ENCODE data around the gene GINS2. TPM values are rescaled to one million over a fixed set of nuclear protein-coding genes. Genes with fewer than 3 reads are reported as not detected.

Gene GINS2
- polyA plus RNA-seq, 1 of the 3 experiments (the other 2 are of a cell fraction) = 9.0 TPM

- Histone ChIP-seq H2AFZ (ENCODE audit: low read depth) (no peak overlapping the region), H4K20me1 (ENCODE audit: insufficient read depth) (no peaks in the 10 kb centered on the region), H3K4me1 (ENCODE audit: control insufficient read depth in 1 of 2, insufficient read depth in 2 of 2, low read depth in 1 of 2, low read length in 1 of 2) (peaks cover 0 to 11% of the 10 kb centered on the region in 2 experiments; a peak in 1 of 4 replicates), H3K9me2 (no peaks in the 10 kb centered on the region), H3F3A (replicated peaks; ENCODE audit: insufficient read depth) (peaks cover 6% of the 10 kb centered on the region), H3K36me3 (replicated peaks in 1 of 2; ENCODE audit: control insufficient read depth in 1 of 2, insufficient read depth in 2 of 2, low read length in 1 of 2) (peaks cover 15 to 22% of the 10 kb centered on the region in 2 experiments), H3K27ac (ENCODE audit: low read depth in 2 of 2, low read length in 1 of 2) (no peak overlapping the region), H3K27me3 (ENCODE audit: insufficient read depth) (no peaks in the 10 kb centered on the region), H3K4me3 (ENCODE audit: low read depth in 2 of 2, low read length in 1 of 2) (no peak overlapping the region), H3K9me3 (no peaks in the 10 kb centered on the region), H3K79me2 (ENCODE audit: insufficient read depth) (peaks cover 14% of the 10 kb centered on the region; the same call in 1 of the 2 replicates), H3K9ac (no peak overlapping the region), H3K4me2 (no peak overlapping the region)
- no peak for DNase-seq
- CTCF ChIA-PET = interaction anchor here (1.0 to 13.2 kb wide), 4 partner anchors 9 to 35 kb away, joined by 3 to 138 read pairs (median 10); no protein-coding TSS in a partner anchor
- TF ChIP-seq NFIC (IDR thresholded peaks at IDR 0.05; ENCODE audit: borderline replicate concordance) (no peak), FOSL2 (IDR thresholded peaks at IDR 0.05; ENCODE audit: borderline replicate concordance, low read depth) (no peak), IRF3 (IDR thresholded peaks at IDR 0.05; ENCODE audit: low read depth, low read length) (no peak)
- 84% methylated on average over 8 of the region's 9 CpGs for WGBS (ENCODE audit: low lambda C conversion rate)
- POLR2A ChIA-PET = no interaction called here
These were observed 6.2 kb downstream of the GINS2 start for GRCh38 chr16:85682516-85682915.

GRCh38 chr16:85681255-85681654, 7.5 kb downstream of the GINS2 start:
- no peak overlapping the region for H3K4me2 ChIP-seq
- no peak overlapping the region for H2AFZ ChIP-seq (ENCODE audit: low read depth)
- no peaks in the 10 kb centered on the region for H3K9me3 ChIP-seq
- no peaks in the 10 kb centered on the region for H3F3A ChIP-seq (replicated peaks; ENCODE audit: insufficient read depth)
- H3K4me1 ChIP-seq (ENCODE audit: control insufficient read depth in 1 of 2, insufficient read depth in 2 of 2, low read depth in 1 of 2, low read length in 1 of 2) = peaks cover 0 to 16% of the 10 kb centered on the region in 2 experiments; a peak in 2 of 4 replicates
- CTCF ChIA-PET = interaction anchor here (1.7 to 13.2 kb wide), 2 partner anchors 22 to 37 kb away, joined by 5 to 138 read pairs; no protein-coding TSS in a partner anchor
- H3K4me3 ChIP-seq (ENCODE audit: low read depth in 2 of 2, low read length in 1 of 2) = no peak overlapping the region
- no peaks in the 10 kb centered on the region for H4K20me1 ChIP-seq (ENCODE audit: insufficient read depth)
- H3K9me2 ChIP-seq = no peaks in the 10 kb centered on the region
- peaks cover 7% of the 10 kb centered on the region; the same call in 1 of the 2 replicates for H3K79me2 ChIP-seq (ENCODE audit: insufficient read depth)
- no peak for DNase-seq
- H3K36me3 ChIP-seq (replicated peaks in 1 of 2; ENCODE audit: control insufficient read depth in 1 of 2, insufficient read depth in 2 of 2, low read length in 1 of 2) = peaks cover 21 to 28% of the 10 kb centered on the region in 2 experiments
- 0 out of 4 replicates have a peak overlapping the region, but pooled peaks of 1 of the 2 experiments have one; percentile 13 for H3K27ac ChIP-seq (ENCODE audit: low read depth in 2 of 2, low read length in 1 of 2)
- 86% methylated on average over 8 of the region's 8 CpGs for WGBS (ENCODE audit: low lambda C conversion rate)
- H3K27me3 ChIP-seq (ENCODE audit: insufficient read depth) = no peaks in the 10 kb centered on the region
- no peak overlapping the region for H3K9ac ChIP-seq
- POLR2A ChIA-PET = no interaction called here
- TF ChIP-seq CHD2 (IDR thresholded peaks at IDR 0.05; ENCODE audit: low read length, partially characterized antibody) (no peak), SIN3A (IDR thresholded peaks at IDR 0.05; ENCODE audit: borderline replicate concordance, low read depth, low read length) (no peak), FOXM1 (IDR thresholded peaks at IDR 0.05; ENCODE audit: low read depth) (no peak), EZH2phosphoT487 (IDR thresholded peaks at IDR 0.05; ENCODE audit: borderline replicate concordance, low read depth) (no peak), MXI1 (IDR thresholded peaks at IDR 0.05; ENCODE audit: low read depth, low read length) (no peak), RAD21 (IDR thresholded peaks at IDR 0.05; ENCODE audit: low read length) (no peak), MAX (IDR thresholded peaks at IDR 0.05; ENCODE audit: low read depth) (no peak), SMC3 (IDR thresholded peaks at IDR 0.05; ENCODE audit: low read depth, low read length) (no peak), ELF1 (IDR thresholded peaks at IDR 0.05) (no peak), PBX3 (IDR thresholded peaks at IDR 0.05) (no peak), ZBTB33 (IDR thresholded peaks at IDR 0.05; ENCODE audit: borderline replicate concordance, low read depth) (no peak), USF2 (IDR thresholded peaks at IDR 0.05; ENCODE audit: borderline replicate concordance, low read depth, low read length) (no peak), YY1 (IDR thresholded peaks at IDR 0.05; ENCODE audit: low read depth) (no peak), FOXJ3 (CRISPR knock-in tag; IDR thresholded peaks at IDR 0.05) (no peak), RCOR1 (IDR thresholded peaks at IDR 0.05; ENCODE audit: low read length) (no peak), REST (IDR thresholded peaks at IDR 0.05; ENCODE audit: low read depth, low read length) (no peak)
